ENCODE measurements around the gene SMARCA1. TPM values are rescaled to one million over a fixed set of nuclear protein-coding genes. Genes with fewer than 3 reads are reported as not detected.

The SMARCA1 gene
- total and polyA plus RNA-seq, 2 donors (not counting 1 experiment from before 2014, with no cell fraction given): 0.07 to 0.39 TPM

DNA sequence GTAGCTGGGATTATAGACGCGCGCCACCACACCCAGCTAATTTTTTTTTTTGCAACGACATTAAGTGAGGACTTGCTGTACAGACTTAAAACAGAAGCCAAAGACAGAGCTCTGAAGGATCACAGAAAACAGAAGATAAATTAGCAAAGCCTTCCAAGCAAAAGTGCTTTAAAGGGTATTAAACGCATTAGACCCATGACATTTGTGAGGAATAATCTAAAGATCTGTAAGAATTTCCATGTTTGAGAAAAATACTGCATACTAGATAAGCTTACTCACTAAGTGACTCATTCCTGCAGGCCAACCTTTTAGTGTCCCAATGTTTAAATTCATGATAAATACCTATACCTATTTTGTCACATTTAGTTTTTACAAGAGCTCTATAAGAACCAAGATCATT is 27.4 kb downstream of the SMARCA1 start:
- Histone ChIP-seq H3K27me3 (replicated peaks in 1 of 4; ENCODE audit: control extremely low read depth in 1 of 4, control insufficient read depth in 3 of 4, insufficient read depth in 4 of 4, low read length in 3 of 4) (peaks cover 0 to 2% (median 0%) of the 10 kb centered on the region in 4 experiments), H3K79me2 (ENCODE audit: control insufficient read depth, insufficient read depth, low read length) (no peaks in the 10 kb centered on the region), H2AFZ (ENCODE audit: insufficient read depth, low read depth, low read length, poor library complexity, severe bottlenecking) (no peak overlapping the region), H4K20me1 (ENCODE audit: control insufficient read depth, insufficient read depth, low read length, poor library complexity, severe bottlenecking) (no peaks in the 10 kb centered on the region), H3K9me3 (ENCODE audit: control extremely low read depth in 1 of 3, control insufficient read depth in 2 of 3, insufficient read depth in 1 of 3, low read length in 2 of 3) (no peaks in the 10 kb centered on the region), H3K4me2 (replicated peaks; ENCODE audit: low read depth, low read length, poor library complexity, severe bottlenecking) (no peak overlapping the region), H3K4me1 (ENCODE audit: control insufficient read depth in 2 of 2, insufficient read depth in 2 of 2, low read length in 2 of 2) (no peaks in the 10 kb centered on the region), H3K27ac (ENCODE audit: low read length in 2 of 2) (no peak overlapping the region), H3K36me3 (replicated peaks in 1 of 2; ENCODE audit: control extremely low read depth in 1 of 2, control insufficient read depth in 1 of 2, extremely low read depth in 1 of 2, insufficient read depth in 2 of 2, low read length in 1 of 2) (no peaks in the 10 kb centered on the region), H3K4me3 (ENCODE audit: control extremely low read depth in 1 of 5, extremely low read depth in 1 of 5, insufficient read depth in 1 of 5, low read depth in 2 of 5, low read length in 4 of 5) (no peak overlapping the region), H3K9ac (ENCODE audit: low read length) (no peak overlapping the region)
- no CpG with 5 or more reads among the region's 5 CpGs for WGBS (ENCODE audit: insufficient coverage)
- DNase-seq (no peak), ATAC-seq (ENCODE audit: low read depth) (no peak)
- POLR2A ChIA-PET: no interaction called here
- no peak overlapping the region for H3K27ac Mint-ChIP-seq
- no peak for TF ChIP-seq EZH2 (IDR thresholded peaks at IDR 0.05; ENCODE audit: borderline replicate concordance, insufficient read depth, low read depth, low read length, poor library complexity, severe bottlenecking)
- TF ChIP-seq, protein P1, sequence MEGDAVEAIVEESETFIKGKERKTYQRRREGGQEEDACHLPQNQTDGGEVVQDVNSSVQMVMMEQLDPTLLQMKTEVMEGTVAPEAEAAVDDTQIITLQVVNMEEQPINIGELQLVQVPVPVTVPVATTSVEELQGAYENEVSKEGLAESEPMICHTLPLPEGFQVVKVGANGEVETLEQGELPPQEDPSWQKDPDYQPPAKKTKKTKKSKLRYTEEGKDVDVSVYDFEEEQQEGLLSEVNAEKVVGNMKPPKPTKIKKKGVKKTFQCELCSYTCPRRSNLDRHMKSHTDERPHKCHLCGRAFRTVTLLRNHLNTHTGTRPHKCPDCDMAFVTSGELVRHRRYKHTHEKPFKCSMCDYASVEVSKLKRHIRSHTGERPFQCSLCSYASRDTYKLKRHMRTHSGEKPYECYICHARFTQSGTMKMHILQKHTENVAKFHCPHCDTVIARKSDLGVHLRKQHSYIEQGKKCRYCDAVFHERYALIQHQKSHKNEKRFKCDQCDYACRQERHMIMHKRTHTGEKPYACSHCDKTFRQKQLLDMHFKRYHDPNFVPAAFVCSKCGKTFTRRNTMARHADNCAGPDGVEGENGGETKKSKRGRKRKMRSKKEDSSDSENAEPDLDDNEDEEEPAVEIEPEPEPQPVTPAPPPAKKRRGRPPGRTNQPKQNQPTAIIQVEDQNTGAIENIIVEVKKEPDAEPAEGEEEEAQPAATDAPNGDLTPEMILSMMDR (IDR thresholded peaks at IDR 0.05): no peak
- H3K27me3 Mint-ChIP-seq: no peaks in the 10 kb centered on the region
- intact Hi-C loops (cut with micrococcal nuclease): no loop called here
- CTCF ChIA-PET: no interaction called here
- H3K9me3 Mint-ChIP-seq (ENCODE audit: insufficient read depth): no peaks in the 10 kb centered on the region
- H3K4me3 Mint-ChIP-seq: no peak overlapping the region
- H3K4me1 Mint-ChIP-seq: no peaks in the 10 kb centered on the region

- H3K36me3 ChIP-seq (replicated peaks in 1 of 2; ENCODE audit: control extremely low read depth in 1 of 2, control insufficient read depth in 1 of 2, extremely low read depth in 1 of 2, insufficient read depth in 2 of 2, low read length in 1 of 2): no peaks in the 10 kb centered on the region
- ChIA-PET POLR2A (no interaction called here), CTCF (no interaction called here)
- no peak overlapping the region for H3K4me3 Mint-ChIP-seq
- intact Hi-C loops (cut with micrococcal nuclease): no loop called here
- no peaks in the 10 kb centered on the region for H3K79me2 ChIP-seq (ENCODE audit: control insufficient read depth, insufficient read depth, low read length)
- DNase-seq: no peak
- no peaks in the 10 kb centered on the region for H3K9me3 ChIP-seq (ENCODE audit: control extremely low read depth in 1 of 3, control insufficient read depth in 2 of 3, insufficient read depth in 1 of 3, low read length in 2 of 3)
- no peak overlapping the region for H3K9ac ChIP-seq (ENCODE audit: low read length)
- no peak overlapping the region for H3K27ac Mint-ChIP-seq
- H3K4me2 ChIP-seq (replicated peaks; ENCODE audit: low read depth, low read length, poor library complexity, severe bottlenecking): no peak overlapping the region
- no CpG with 5 or more reads among the region's 2 CpGs for WGBS (ENCODE audit: insufficient coverage)
- H3K9me3 Mint-ChIP-seq (ENCODE audit: insufficient read depth): no peaks in the 10 kb centered on the region
- no peaks in the 10 kb centered on the region for H3K27me3 Mint-ChIP-seq
- H3K27me3 ChIP-seq (replicated peaks in 1 of 4; ENCODE audit: control extremely low read depth in 1 of 4, control insufficient read depth in 3 of 4, insufficient read depth in 4 of 4, low read length in 3 of 4): peaks cover 0 to 2% (median 0%) of the 10 kb centered on the region in 4 experiments
- H2AFZ ChIP-seq (ENCODE audit: insufficient read depth, low read depth, low read length, poor library complexity, severe bottlenecking): no peak overlapping the region
- H3K4me3 ChIP-seq (ENCODE audit: control extremely low read depth in 1 of 5, extremely low read depth in 1 of 5, insufficient read depth in 1 of 5, low read depth in 2 of 5, low read length in 4 of 5): no peak overlapping the region
- H3K4me1 Mint-ChIP-seq: no peaks in the 10 kb centered on the region
- no peak overlapping the region for H3K27ac ChIP-seq (ENCODE audit: low read length in 2 of 2)
- TF ChIP-seq EZH2 (IDR thresholded peaks at IDR 0.05; ENCODE audit: borderline replicate concordance, insufficient read depth, low read depth, low read length, poor library complexity, severe bottlenecking): no peak
- TF ChIP-seq, protein P1 (IDR thresholded peaks at IDR 0.05): no peak
- no peaks in the 10 kb centered on the region for H4K20me1 ChIP-seq (ENCODE audit: control insufficient read depth, insufficient read depth, low read length, poor library complexity, severe bottlenecking)
- ATAC-seq (ENCODE audit: low read depth): no peak
- no peaks in the 10 kb centered on the region for H3K4me1 ChIP-seq (ENCODE audit: control insufficient read depth in 2 of 2, insufficient read depth in 2 of 2, low read length in 2 of 2)
Observed at GRCh38 chrX:129494887-129495286, 28.4 kb downstream of the SMARCA1 start.
